K562 (cell line): Measurements from ENCODE around the gene BZW2.

Experiments
- CTCF ChIP-seq, 3 experiments: IDR thresholded peaks in 2 of 3; conservative IDR thresholded peaks in 1 of 3; 2 replicates each; pipeline ENCODE4 v1.5.1; 2011 to 2012; ENCODE audit warnings: low read length in 3 of 3, mild to moderate bottlenecking in 3 of 3, control low read depth in 2 of 3, improper control_type of control experiment in 1 of 3, inconsistent platforms in 1 of 3, low read depth in 1 of 3, mixed read lengths in 1 of 3, moderate library complexity in 1 of 3; ENCODE audit not compliant: insufficient read depth in 2 of 3
- FOXJ3 ChIP-seq: sonication (generic); formaldehyde crosslinking; IDR thresholded peaks from 2 replicates; pipeline ENCODE4 v1.4.0; 2020; ENCODE audit warnings: mild to moderate bottlenecking, missing genetic modification reagents
- HOMEZ ChIP-seq: fragments of 250-450 bp; sonication (Bioruptor Pico); IDR thresholded peaks from 2 replicates; pipeline ENCODE4 v1.4.0; 2020; ENCODE audit warnings: mild to moderate bottlenecking, moderate library complexity
- MAX ChIP-seq: sonication (generic); formaldehyde crosslinking; IDR thresholded peaks from 2 replicates; pipeline ENCODE4 v1.9.0; 2022; ENCODE audit warnings: mild to moderate bottlenecking, missing genetic modification reagents
- MEF2D ChIP-seq: conservative IDR thresholded peaks from 2 replicates; pipeline ENCODE4 v1.6.1; 2016; ENCODE audit warnings: low read depth, missing genetic modification characterization, missing compliant biosample characterization
- NR2F6 ChIP-seq: fragments of 450-650 bp; formaldehyde crosslinking; IDR thresholded peaks from 2 replicates; pipeline ENCODE4 v1.4.0; 2020; ENCODE audit warnings: mild to moderate bottlenecking
- POLR2AphosphoS5 ChIP-seq: IDR thresholded peaks from 2 replicates; pipeline ENCODE4 v1.6.1; 2011; ENCODE audit warnings: mild to moderate bottlenecking, low read depth, low read length, moderate library complexity; ENCODE audit not compliant: control insufficient read depth, insufficient read depth
- RAD21 ChIP-seq, 2 experiments: fragments of 250-450 bp in 1 of 2; fragments of 450-650 bp in 1 of 2; sonication (Bioruptor Pico) in 1 of 2; formaldehyde crosslinking in 1 of 2; IDR thresholded peaks in 1 of 2; conservative IDR thresholded peaks in 1 of 2; 2 replicates each; pipeline versions ENCODE4 v1.4.0 to v1.8.0; 2020 to 2022; ENCODE audit warnings: mild to moderate bottlenecking in 2 of 2, moderate library complexity in 1 of 2
- SMC3 ChIP-seq: conservative IDR thresholded peaks from 2 replicates; pipeline ENCODE4 v1.6.1; 2011; ENCODE audit warnings: low read depth, low read length, improper control_type of control experiment; ENCODE audit not compliant: insufficient read depth
- TAF1 ChIP-seq: IDR thresholded peaks from 2 replicates; pipeline ENCODE4 v1.6.1; 2011; ENCODE audit warnings: mild to moderate bottlenecking, low read length, moderate library complexity; ENCODE audit not compliant: insufficient read depth, control insufficient read depth, severe bottlenecking; ENCODE audit errors: extremely low read depth
- ZNF282 ChIP-seq: sonication (generic); formaldehyde crosslinking; IDR thresholded peaks from 2 replicates; pipeline ENCODE4 v1.8.1; 2023; ENCODE audit warnings: missing genetic modification reagents

GRCh38 chr7:16739863-16740622 is 94.1 kb downstream of the BZW2 start:
- TF ChIP-seq CTCF (IDR thresholded peaks at IDR 0.05 in 2 of 3, conservative IDR thresholded peaks at IDR 0.05 in 1 of 3; ENCODE audit: insufficient read depth in 2 of 3, low read depth in 1 of 3, low read length in 3 of 3) (no peak), NR2F6 (CRISPR knock-in tag) (no peak), TAF1 (peak; percentile 38), RAD21 (CRISPR knock-in tag; conservative IDR thresholded peaks at IDR 0.05 in 1 of 2, IDR thresholded peaks at IDR 0.05 in 1 of 2) (peak; percentile 25 to 26; a peak in 1 of 4 replicates), MEF2D (tag) (peak; percentile 80), ZNF282 (CRISPR knock-in tag) (no peak), SMC3 (no peak), FOXJ3 (CRISPR knock-in tag) (no peak), MAX (CRISPR knock-in tag) (peak; percentile 81), POLR2AphosphoS5 (peak; percentile 97), HOMEZ (CRISPR knock-in tag) (no peak)
